B cell (primary cell): Measurements from ENCODE around the gene SGIP1. TPM values are rescaled to one million over a fixed set of nuclear protein-coding genes. Genes with fewer than 3 reads are reported as not detected.

Experiments
- ATAC-seq: fragments of 200-7000 bp; cut with Tn5 transposase; one replicate; pipeline ENCODE4 v1.10.0; 2021; ENCODE audit warnings: low read depth, mild to moderate bottlenecking, moderate number of reproducible peaks, moderate library complexity
- CTCF ChIA-PET: fragments of 350-600 bp; sonication (Branson Sonifier 250); formaldehyde crosslinking; loops from one replicate; lab custom pipeline; 2021; ENCODE audit warnings: antibody characterized with exemption, inconsistent platforms; lab: Charles Lee
- POLR2A ChIA-PET: fragments of 350-600 bp; sonication (Branson Sonifier 250); formaldehyde crosslinking; loops from one replicate; lab custom pipeline; 2021; ENCODE audit warnings: antibody characterized with exemption; lab: Charles Lee
- DNase-seq: peaks from one replicate; pipeline ENCODE4 v3.0.0; 2013
- H2AFZ ChIP-seq: 2 replicates; pipeline ENCODE4 v1.6.1; 2012; ENCODE audit warnings: mild to moderate bottlenecking, low read depth, low read length; ENCODE audit not compliant: insufficient read depth, poor library complexity, severe bottlenecking
- H3K27ac ChIP-seq, 2 donors: 1 replicate in 1 of 2; 2 replicates in 1 of 2; pipeline ENCODE4 v1.5.1; 2012 to 2013; ENCODE audit warnings: low read length in 2 of 2, mild to moderate bottlenecking in 2 of 2, moderate library complexity in 1 of 2
- H3K27me3 ChIP-seq, 4 experiments: fragments of 200-600 bp in 1 of 4; sonication (generic) in 1 of 4; replicated peaks in 1 of 4; 1 replicate in 2 of 4; 2 replicates in 2 of 4; pipeline versions ENCODE4 v1.6.1 to v1.7.0; 2013 to 2016; ENCODE audit warnings: low read length in 3 of 4, mild to moderate bottlenecking in 2 of 4, mixed read lengths in 1 of 4, moderate library complexity in 1 of 4; ENCODE audit not compliant: insufficient read depth in 4 of 4, control insufficient read depth in 3 of 4; ENCODE audit errors: control extremely low read depth in 1 of 4
- H3K36me3 ChIP-seq, 2 experiments: replicated peaks in 1 of 2; 1 replicate in 1 of 2; 2 replicates in 1 of 2; pipeline versions ENCODE4 v1.6.1 to v1.7.1; 2013; ENCODE audit warnings: low read length in 1 of 2; ENCODE audit not compliant: insufficient read depth in 2 of 2, control insufficient read depth in 1 of 2; ENCODE audit errors: control extremely low read depth in 1 of 2, extremely low read depth in 1 of 2
- H3K4me1 ChIP-seq, 2 donors: fragments of 200-600 bp in 1 of 2; sonication (generic) in 1 of 2; 1 replicate in 1 of 2; 2 replicates in 1 of 2; pipeline versions ENCODE4 v1.5.1 to v1.6.1; 2013 to 2017; ENCODE audit warnings: low read length in 2 of 2; ENCODE audit not compliant: control insufficient read depth in 2 of 2, insufficient read depth in 2 of 2
- H3K4me2 ChIP-seq: replicated peaks from 2 replicates; pipeline ENCODE3; 2012; ENCODE audit warnings: mild to moderate bottlenecking, low read depth, low read length; ENCODE audit not compliant: poor library complexity, severe bottlenecking
- H3K4me3 ChIP-seq, 5 experiments: fragments of 200-600 bp in 1 of 5; sonication (generic) in 1 of 5; 1 replicate in 3 of 5; 2 replicates in 2 of 5; pipeline versions ENCODE4 v1.5.1 to v1.7.0; 2011 to 2016; ENCODE audit warnings: low read length in 4 of 5, mild to moderate bottlenecking in 4 of 5, low read depth in 2 of 5, control low read depth in 1 of 5, moderate library complexity in 1 of 5; ENCODE audit not compliant: insufficient read depth in 1 of 5; ENCODE audit errors: control extremely low read depth in 1 of 5, extremely low read depth in 1 of 5
- H3K79me2 ChIP-seq: fragments of 200-600 bp; sonication (generic); one replicate; pipeline ENCODE4 v1.6.0; 2016; ENCODE audit warnings: low read length; ENCODE audit not compliant: control insufficient read depth, insufficient read depth
- H3K9ac ChIP-seq: fragments of 200-600 bp; sonication (generic); 2 replicates; pipeline ENCODE4 v1.6.1; 2017; ENCODE audit warnings: mild to moderate bottlenecking, low read length, moderate library complexity
- H3K9me3 ChIP-seq, 3 donors: one replicate each; pipeline versions ENCODE4 v1.6.1 to v1.7.1; 2013; ENCODE audit warnings: low read length in 2 of 3; ENCODE audit not compliant: control insufficient read depth in 2 of 3, insufficient read depth in 1 of 3; ENCODE audit errors: control extremely low read depth in 1 of 3
- H4K20me1 ChIP-seq: 2 replicates; pipeline ENCODE4 v1.6.0; 2012; ENCODE audit warnings: mild to moderate bottlenecking, low read length; ENCODE audit not compliant: insufficient read depth, control insufficient read depth, poor library complexity, severe bottlenecking
- H3K27ac Mint-ChIP-seq: one replicate; pipeline ENCODE4 v1.8.0; 2021; ENCODE audit warnings: mixed read lengths
- H3K27me3 Mint-ChIP-seq: one replicate; pipeline ENCODE4 v1.8.0; 2021; ENCODE audit warnings: mixed read lengths
- H3K4me1 Mint-ChIP-seq: one replicate; pipeline ENCODE4 v1.8.0; 2021; ENCODE audit warnings: mixed read lengths
- H3K4me3 Mint-ChIP-seq: one replicate; pipeline ENCODE4 v1.8.0; 2021; ENCODE audit warnings: mixed read lengths
- H3K9me3 Mint-ChIP-seq: one replicate; pipeline ENCODE4 v1.8.0; 2022; ENCODE audit warnings: mixed read lengths; ENCODE audit not compliant: insufficient read depth
- CTCF ChIP-seq: fragments of 200-600 bp; IDR thresholded peaks from one replicate; pipeline ENCODE4 v1.8.0; 2022; ENCODE audit warnings: antibody characterized with exemption, mild to moderate bottlenecking
- EZH2 ChIP-seq: IDR thresholded peaks from 2 replicates; pipeline ENCODE4 v1.6.1; 2012; ENCODE audit warnings: borderline replicate concordance, low read depth, mild to moderate bottlenecking, moderate library complexity, low read length; ENCODE audit not compliant: insufficient read depth, poor library complexity, severe bottlenecking
- WGBS: methylation state at CpG from one replicate; pipeline ENCODE4 v1.1.5; 2013; ENCODE audit warnings: missing lambda C conversion rate; ENCODE audit not compliant: insufficient coverage; 5-methylcytosine and 5-hydroxymethylcytosine counted together
- intact Hi-C: fragments of 100-400 bp; cut with micrococcal nuclease; formaldehyde crosslinking; loops from one replicate; pipeline ENCODE4 v1.10.0; 2022
- polyA plus RNA-seq: library from polyadenylated mRNA; depleted of rRNA; stranded (reverse); fragments of >200 nt; gene quantifications from 2 replicates; pipeline ENCODE4 v1.2.3, GENCODE V29; 2012
- total RNA-seq, 2 donors: library from RNA; stranded (reverse); fragments of 120-200 nt in 1 of 2; gene quantifications; 1 replicate in 1 of 2; 2 replicates in 1 of 2; pipeline versions ENCODE4 v1.2.3 to v1.2.4, GENCODE V29; 2013 to 2022

SGIP1 gene
- total and polyA plus RNA-seq, 2 donors (not counting 1 experiment from before 2014, with no cell fraction given), result not detected

- Mint-ChIP-seq H3K4me3 (no peak overlapping the region), H3K27me3 (peaks cover 5% of the 10 kb centered on the region), H3K27ac (no peak overlapping the region), H3K9me3 (no peaks in the 10 kb centered on the region), H3K4me1 (no peaks in the 10 kb centered on the region)
- no peaks in the 10 kb centered on the region for H3K36me3 ChIP-seq
- ChIA-PET CTCF (no interaction called here), POLR2A (no interaction called here)
- H3K27me3 ChIP-seq, result no peaks in the 10 kb centered on the region
- no peak for ATAC-seq
- no peaks in the 10 kb centered on the region for H4K20me1 ChIP-seq
- no peak overlapping the region for H3K4me2 ChIP-seq
- H3K9me3 ChIP-seq, result no peaks in the 10 kb centered on the region
- DNase-seq, result no peak
- no peak overlapping the region for H2AFZ ChIP-seq
- TF ChIP-seq EZH2 (no peak), CTCF (no peak)
- no peak overlapping the region for H3K9ac ChIP-seq
- intact Hi-C loops, result no loop called here
- H3K79me2 ChIP-seq, result no peaks in the 10 kb centered on the region
- H3K4me3 ChIP-seq, result no peak overlapping the region
- no peaks in the 10 kb centered on the region for H3K4me1 ChIP-seq
- H3K27ac ChIP-seq, result no peak overlapping the region
Measured at GRCh38 chr1:66685265-66685664, 151.3 kb downstream of the SGIP1 start.

GRCh38 chr1:66685670-66686069 lies 151.7 kb downstream of the SGIP1 start:
- DNase-seq, result no peak
- Mint-ChIP-seq H3K27me3 (peaks cover 5% of the 10 kb centered on the region), H3K4me3 (no peak overlapping the region), H3K9me3 (no peaks in the 10 kb centered on the region), H3K27ac (no peak overlapping the region), H3K4me1 (no peaks in the 10 kb centered on the region)
- no peaks in the 10 kb centered on the region for H3K36me3 ChIP-seq
- no peak for ATAC-seq
- no peak overlapping the region for H3K9ac ChIP-seq
- no peaks in the 10 kb centered on the region for H3K79me2 ChIP-seq
- H3K9me3 ChIP-seq, result no peaks in the 10 kb centered on the region
- intact Hi-C loops, result no loop called here
- no peak overlapping the region for H3K4me2 ChIP-seq
- ChIA-PET POLR2A (no interaction called here), CTCF (no interaction called here)
- H3K4me3 ChIP-seq, result no peak overlapping the region
- H3K27ac ChIP-seq, result no peak overlapping the region
- no CpG with 5 or more reads among the region's 1 CpG for WGBS
- TF ChIP-seq CTCF (no peak), EZH2 (no peak)
- no peak overlapping the region for H2AFZ ChIP-seq
- H3K27me3 ChIP-seq, result no peaks in the 10 kb centered on the region
- H4K20me1 ChIP-seq, result no peaks in the 10 kb centered on the region
- H3K4me1 ChIP-seq, result no peaks in the 10 kb centered on the region
